GM12892 (cell line): ENCODE measurements around the gene SPP2.

Source experiments
- POLR2A ChIP-seq: IDR thresholded peaks from 2 replicates; pipeline ENCODE4 v1.6.1; 2011; ENCODE audit warnings: low read depth, low read length, control low read depth
- POLR2AphosphoS5 ChIP-seq: IDR thresholded peaks from 2 replicates; pipeline ENCODE4 v1.6.1; 2011; ENCODE audit warnings: low read depth, low read length, control low read depth
- TAF1 ChIP-seq: IDR thresholded peaks from 2 replicates; pipeline ENCODE4 v1.6.1; 2011; ENCODE audit warnings: low read depth, mild to moderate bottlenecking, control low read depth, low read length, borderline replicate concordance

- TF ChIP-seq POLR2A (no peak), POLR2AphosphoS5 (no peak), TAF1 (no peak)
These were observed 31.7 kb downstream of the SPP2 start for GRCh38 chr2:234081970-234082822.
